Chondrocyte (in vitro differentiated cells): Measurements from ENCODE around the gene TRABD2B. TPM values are rescaled to one million over a fixed set of nuclear protein-coding genes. Genes with fewer than 3 reads are reported as not detected.
A peak's percentile ranks its signal among the peaks of the same experiment; 100 is the strongest.

ENCODE experiments used
- DNase-seq: peaks from one replicate; pipeline ENCODE4 v3.0.0; 2021; ENCODE audit warnings: mixed read lengths, low spot score
- H3K27ac Mint-ChIP-seq: one replicate; pipeline ENCODE4 v1.8.0; 2021; ENCODE audit warnings: mild to moderate bottlenecking, moderate library complexity, mixed read lengths; ENCODE audit not compliant: unreplicated experiment
- H3K27me3 Mint-ChIP-seq: 2 replicates; pipeline ENCODE4 v1.8.0; 2021; ENCODE audit warnings: low read depth, mixed read lengths
- H3K36me3 Mint-ChIP-seq: 2 replicates; pipeline ENCODE4 v1.8.0; 2021; ENCODE audit warnings: low read depth, mixed read lengths
- H3K4me1 Mint-ChIP-seq: 2 replicates; pipeline ENCODE4 v1.8.0; 2021; ENCODE audit warnings: low read depth, mild to moderate bottlenecking, mixed read lengths
- H3K4me3 Mint-ChIP-seq: one replicate; pipeline ENCODE4 v1.8.0; 2021; ENCODE audit warnings: mild to moderate bottlenecking, moderate library complexity, mixed read lengths; ENCODE audit not compliant: unreplicated experiment
- H3K9me3 Mint-ChIP-seq: 2 replicates; pipeline ENCODE4 v1.8.0; 2021; ENCODE audit warnings: low read depth, mixed read lengths
- CTCF ChIP-seq: fragments of 200-600 bp; sonication (generic); IDR thresholded peaks from 2 replicates; pipeline ENCODE4 v1.5.0; 2021; ENCODE audit warnings: antibody characterized with exemption, mild to moderate bottlenecking, moderate library complexity
- total RNA-seq: library from RNA; stranded (reverse); gene quantifications from 3 replicates; pipeline ENCODE4 v1.2.1, GENCODE V29; 2021

The TRABD2B gene
- total RNA-seq, 1 donor from 2014 or later = 0.90 TPM

GRCh38 chr1:47931395-47931794, 65.8 kb downstream of the TRABD2B start:
- Mint-ChIP-seq H3K36me3 (no peaks in the 10 kb centered on the region), H3K4me3 (no peak overlapping the region), H3K9me3 (no peaks in the 10 kb centered on the region), H3K4me1 (peaks cover 5% of the 10 kb centered on the region), H3K27me3 (peaks cover 40% of the 10 kb centered on the region), H3K27ac (no peak overlapping the region)
- no peak for DNase-seq
- peak; percentile 53 for TF ChIP-seq CTCF

- H3K27ac Mint-ChIP-seq = no peak overlapping the region
- no peak for DNase-seq
- H3K27me3 Mint-ChIP-seq = peaks cover 43% of the 10 kb centered on the region
- H3K4me3 Mint-ChIP-seq = no peak overlapping the region
- no peaks in the 10 kb centered on the region for H3K36me3 Mint-ChIP-seq
- TF ChIP-seq CTCF = no peak
- H3K9me3 Mint-ChIP-seq = no peaks in the 10 kb centered on the region
- peaks cover 5% of the 10 kb centered on the region for H3K4me1 Mint-ChIP-seq
Observed at GRCh38 chr1:47930210-47930840, 66.9 kb downstream of the TRABD2B start.

- no peaks in the 10 kb centered on the region for H3K9me3 Mint-ChIP-seq
- H3K27ac Mint-ChIP-seq = no peak overlapping the region
- H3K4me3 Mint-ChIP-seq = no peak overlapping the region
- no peak for TF ChIP-seq CTCF
- peaks cover 44% of the 10 kb centered on the region for H3K27me3 Mint-ChIP-seq
- H3K36me3 Mint-ChIP-seq = no peaks in the 10 kb centered on the region
- peaks cover 5% of the 10 kb centered on the region for H3K4me1 Mint-ChIP-seq
- DNase-seq = no peak
Observed at GRCh38 chr1:47927165-47927564, 70.0 kb downstream of the TRABD2B start.

- no peak overlapping the region for H3K27ac Mint-ChIP-seq
- H3K4me1 Mint-ChIP-seq = peaks cover 5% of the 10 kb centered on the region
- no peak for TF ChIP-seq CTCF
- no peaks in the 10 kb centered on the region for H3K36me3 Mint-ChIP-seq
- H3K27me3 Mint-ChIP-seq = peaks cover 39% of the 10 kb centered on the region
- no peaks in the 10 kb centered on the region for H3K9me3 Mint-ChIP-seq
- no peak for DNase-seq
- no peak overlapping the region for H3K4me3 Mint-ChIP-seq
Observed at GRCh38 chr1:47926461-47926999, 70.7 kb downstream of the TRABD2B start.

GRCh38 chr1:47924270-47925048, 72.7 kb downstream of the TRABD2B start:
- no peaks in the 10 kb centered on the region for H3K9me3 Mint-ChIP-seq
- peaks cover 28% of the 10 kb centered on the region for H3K27me3 Mint-ChIP-seq
- no peak for TF ChIP-seq CTCF
- H3K36me3 Mint-ChIP-seq = no peaks in the 10 kb centered on the region
- peaks cover 5% of the 10 kb centered on the region for H3K4me1 Mint-ChIP-seq
- DNase-seq = no peak
- no peak overlapping the region for H3K27ac Mint-ChIP-seq
- H3K4me3 Mint-ChIP-seq = no peak overlapping the region
